Measurements from ENCODE around the gene ERI2. TPM values are rescaled to one million over a fixed set of nuclear protein-coding genes. Genes with fewer than 3 reads are reported as not detected.
A peak's percentile ranks its signal among the peaks of the same experiment; 100 is the strongest.

Gene ERI2
- total and polyA plus RNA-seq, 2 of the 13 experiments (the other 11 are each of a cell fraction or from before 2014, with no cell fraction given) = 17.4 to 41.3 TPM

DNA sequence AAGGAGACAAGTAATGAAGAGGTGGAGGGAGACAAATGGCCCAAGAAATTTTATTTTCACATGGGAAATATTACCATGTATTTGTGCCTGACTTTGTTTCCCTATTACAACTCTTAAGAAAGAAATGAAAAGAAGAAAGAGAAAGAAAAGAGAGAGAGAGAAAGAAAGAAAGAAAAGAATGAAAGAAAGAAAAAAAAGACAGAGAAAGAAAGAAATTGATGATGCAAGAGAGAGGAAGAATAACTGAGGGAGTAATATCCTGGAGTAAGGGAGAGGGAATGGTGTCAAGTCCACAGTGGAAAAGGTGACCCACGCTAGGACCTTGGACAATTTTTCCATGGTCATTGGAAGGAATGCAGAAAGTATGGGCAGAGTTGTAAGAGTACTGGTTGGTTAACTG is 52.5 kb downstream of the ERI2 start (continued):
- TF ChIP-seq, protein P1, sequence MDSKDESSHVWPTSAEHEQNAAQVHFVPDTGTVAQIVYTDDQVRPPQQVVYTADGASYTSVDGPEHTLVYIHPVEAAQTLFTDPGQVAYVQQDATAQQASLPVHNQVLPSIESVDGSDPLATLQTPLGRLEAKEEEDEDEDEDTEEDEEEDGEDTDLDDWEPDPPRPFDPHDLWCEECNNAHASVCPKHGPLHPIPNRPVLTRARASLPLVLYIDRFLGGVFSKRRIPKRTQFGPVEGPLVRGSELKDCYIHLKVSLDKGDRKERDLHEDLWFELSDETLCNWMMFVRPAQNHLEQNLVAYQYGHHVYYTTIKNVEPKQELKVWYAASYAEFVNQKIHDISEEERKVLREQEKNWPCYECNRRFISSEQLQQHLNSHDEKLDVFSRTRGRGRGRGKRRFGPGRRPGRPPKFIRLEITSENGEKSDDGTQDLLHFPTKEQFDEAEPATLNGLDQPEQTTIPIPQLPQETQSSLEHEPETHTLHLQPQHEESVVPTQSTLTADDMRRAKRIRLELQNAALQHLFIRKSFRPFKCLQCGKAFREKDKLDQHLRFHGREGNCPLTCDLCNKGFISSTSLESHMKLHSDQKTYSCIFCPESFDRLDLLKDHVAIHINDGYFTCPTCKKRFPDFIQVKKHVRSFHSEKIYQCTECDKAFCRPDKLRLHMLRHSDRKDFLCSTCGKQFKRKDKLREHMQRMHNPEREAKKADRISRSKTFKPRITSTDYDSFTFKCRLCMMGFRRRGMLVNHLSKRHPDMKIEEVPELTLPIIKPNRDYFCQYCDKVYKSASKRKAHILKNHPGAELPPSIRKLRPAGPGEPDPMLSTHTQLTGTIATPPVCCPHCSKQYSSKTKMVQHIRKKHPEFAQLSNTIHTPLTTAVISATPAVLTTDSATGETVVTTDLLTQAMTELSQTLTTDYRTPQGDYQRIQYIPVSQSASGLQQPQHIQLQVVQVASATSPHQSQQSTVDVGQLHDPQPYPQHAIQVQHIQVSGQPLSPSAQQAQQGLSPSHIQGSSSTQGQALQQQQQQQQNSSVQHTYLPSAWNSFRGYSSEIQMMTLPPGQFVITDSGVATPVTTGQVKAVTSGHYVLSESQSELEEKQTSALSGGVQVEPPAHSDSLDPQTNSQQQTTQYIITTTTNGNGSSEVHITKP (CRISPR knock-in tag; IDR thresholded peaks at IDR 0.05; ENCODE audit: low read depth) = no peak
- TF ChIP-seq SP1 (IDR thresholded peaks at IDR 0.05) (0 out of 2 replicates have a peak, but pooled peaks have one; percentile 41), SP1 (CRISPR knock-in tag; IDR thresholded peaks at IDR 0.05) (no peak)
- TF ChIP-seq, protein P2, sequence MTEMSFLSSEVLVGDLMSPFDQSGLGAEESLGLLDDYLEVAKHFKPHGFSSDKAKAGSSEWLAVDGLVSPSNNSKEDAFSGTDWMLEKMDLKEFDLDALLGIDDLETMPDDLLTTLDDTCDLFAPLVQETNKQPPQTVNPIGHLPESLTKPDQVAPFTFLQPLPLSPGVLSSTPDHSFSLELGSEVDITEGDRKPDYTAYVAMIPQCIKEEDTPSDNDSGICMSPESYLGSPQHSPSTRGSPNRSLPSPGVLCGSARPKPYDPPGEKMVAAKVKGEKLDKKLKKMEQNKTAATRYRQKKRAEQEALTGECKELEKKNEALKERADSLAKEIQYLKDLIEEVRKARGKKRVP (CRISPR knock-in tag; IDR thresholded peaks at IDR 0.05) = no peak

DNA sequence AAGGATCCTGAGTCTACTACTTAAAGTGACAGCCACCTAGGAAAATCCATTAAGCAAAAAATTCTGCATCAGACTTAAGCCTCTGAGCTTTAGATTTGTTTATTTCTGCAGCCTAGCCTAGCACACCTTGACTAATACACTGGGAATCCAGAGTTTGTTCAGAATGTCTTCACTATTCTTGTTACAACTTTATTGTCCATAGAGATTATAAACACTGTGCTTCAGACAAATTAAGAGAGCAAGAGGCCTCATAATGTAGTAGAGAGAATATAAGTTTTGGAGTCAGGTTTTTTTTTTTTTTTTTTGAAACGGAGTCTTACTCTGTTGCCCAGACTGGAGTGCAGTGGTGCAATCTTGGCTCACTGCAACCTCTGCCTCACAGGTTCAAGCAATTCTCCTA is 55.7 kb downstream of the ERI2 start:
- POLR2A ChIA-PET = no interaction called here
- ATAC-seq = no peak
- no peak overlapping the region for H2AFZ ChIP-seq (ENCODE audit: low read length)
- CTCF ChIA-PET (ENCODE audit: low intra/inter-chr PET ratio, low total read pairs) = no interaction called here
- no peaks in the 10 kb centered on the region for H3K4me1 ChIP-seq (ENCODE audit: insufficient read depth, low read length)
- TF ChIP-seq U2AF1 (optimal IDR thresholded peaks at IDR 0.05; ENCODE audit: low read depth, low read length) (no peak), HOXA5 (CRISPR knock-in tag; IDR thresholded peaks at IDR 0.05) (no peak), TP53 (CRISPR knock-in tag; conservative IDR thresholded peaks at IDR 0.05) (no peak), ZNF562 (CRISPR knock-in tag; IDR thresholded peaks at IDR 0.05; ENCODE audit: borderline replicate concordance) (no peak), ZNF235 (CRISPR knock-in tag; IDR thresholded peaks at IDR 0.05; ENCODE audit: borderline replicate concordance) (no peak), RAD51 (IDR thresholded peaks at IDR 0.05; ENCODE audit: borderline replicate concordance) (no peak), UBTF (CRISPR knock-in tag; IDR thresholded peaks at IDR 0.05) (no peak), ZNF468 (CRISPR knock-in tag; IDR thresholded peaks at IDR 0.05) (no peak)
- TF ChIP-seq, protein P3, sequence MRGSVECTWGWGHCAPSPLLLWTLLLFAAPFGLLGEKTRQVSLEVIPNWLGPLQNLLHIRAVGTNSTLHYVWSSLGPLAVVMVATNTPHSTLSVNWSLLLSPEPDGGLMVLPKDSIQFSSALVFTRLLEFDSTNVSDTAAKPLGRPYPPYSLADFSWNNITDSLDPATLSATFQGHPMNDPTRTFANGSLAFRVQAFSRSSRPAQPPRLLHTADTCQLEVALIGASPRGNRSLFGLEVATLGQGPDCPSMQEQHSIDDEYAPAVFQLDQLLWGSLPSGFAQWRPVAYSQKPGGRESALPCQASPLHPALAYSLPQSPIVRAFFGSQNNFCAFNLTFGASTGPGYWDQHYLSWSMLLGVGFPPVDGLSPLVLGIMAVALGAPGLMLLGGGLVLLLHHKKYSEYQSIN (CRISPR knock-in tag; IDR thresholded peaks at IDR 0.05; ENCODE audit: borderline replicate concordance) = no peak
- 83% methylated on average over 1 of the region's 1 CpG for WGBS (ENCODE audit: low lambda C conversion rate)
- no peaks in the 10 kb centered on the region for H3K27me3 ChIP-seq (ENCODE audit: control insufficient read depth in 1 of 2, insufficient read depth in 2 of 2, low read length in 2 of 2)
- no peaks in the 10 kb centered on the region for H3K36me3 ChIP-seq (replicated peaks in 1 of 2; ENCODE audit: control insufficient read depth in 1 of 2, insufficient read depth in 2 of 2, low read length in 2 of 2)
- FAIRE-seq = no peak
- H3K4me2 ChIP-seq (ENCODE audit: low read depth, low read length) = no peak overlapping the region
- intact Hi-C loops (cut with micrococcal nuclease; ENCODE audit: unreplicated experiment) = no loop called here
- H4K20me1 ChIP-seq (ENCODE audit: insufficient read depth, low read length) = no peaks in the 10 kb centered on the region
- H3K9me3 ChIP-seq (ENCODE audit: low read length) = peaks cover 16% of the 10 kb centered on the region
- no peak overlapping the region for H3K4me3 ChIP-seq (replicated peaks in 1 of 3; ENCODE audit: insufficient read depth in 1 of 3, low read depth in 2 of 3, low read length in 3 of 3)
- H3K9ac ChIP-seq (ENCODE audit: insufficient read depth, low read depth, low read length) = no peak overlapping the region
- no peak overlapping the region for H3K27ac ChIP-seq (ENCODE audit: extremely low read length, insufficient read depth, low read length)
- in situ Hi-C loops (cut with HindIII; ENCODE audit: extremely low pct_ligation_motif_present, low pct_unique_long_range_greater_than_20kb) = no loop called here
- DNase-seq (ENCODE audit: low spot score) = no peak
- no TSS peak for BruUV-seq (replicated peaks)
- no peaks in the 10 kb centered on the region for H3K79me2 ChIP-seq (ENCODE audit: insufficient read depth, low read length)

Measured in HepG2 (cell line).